H9 (cell line): Measurements from ENCODE around the gene SLC6A18. TPM values are rescaled to one million over a fixed set of nuclear protein-coding genes. Genes with fewer than 3 reads are reported as not detected.

ENCODE experiments used
- DNase-seq: peaks from one replicate; pipeline ENCODE4 v3.0.0-alpha.2; 2017
- H2AFZ ChIP-seq: one replicate; pipeline ENCODE4 v1.6.1; 2013; ENCODE audit warnings: mild to moderate bottlenecking, low read length, control low read depth, moderate library complexity
- H2AK5ac ChIP-seq: 2 replicates; pipeline ENCODE4 v1.6.1; 2013; ENCODE audit warnings: low read length, control low read depth, mixed read lengths; ENCODE audit not compliant: insufficient read length
- H2BK120ac ChIP-seq: one replicate; pipeline ENCODE4 v1.6.1; 2013; ENCODE audit warnings: low read depth, mild to moderate bottlenecking, low read length, control low read depth, inconsistent platforms; ENCODE audit not compliant: poor library complexity, severe bottlenecking
- H2BK12ac ChIP-seq: 2 replicates; pipeline ENCODE4 v1.6.1; 2013; ENCODE audit warnings: low read length, control low read depth, mixed read lengths, low read depth; ENCODE audit not compliant: insufficient read length
- H2BK15ac ChIP-seq: 2 replicates; pipeline ENCODE4 v1.6.1; 2013; ENCODE audit warnings: low read depth, low read length, control low read depth
- H2BK20ac ChIP-seq: one replicate; pipeline ENCODE4 v1.6.1; 2013; ENCODE audit warnings: low read depth, mild to moderate bottlenecking, low read length, control low read depth, inconsistent platforms; ENCODE audit not compliant: poor library complexity, severe bottlenecking
- H2BK5ac ChIP-seq: 2 replicates; pipeline ENCODE4 v1.6.1; 2013; ENCODE audit warnings: low read length, control low read depth, mixed read lengths; ENCODE audit not compliant: insufficient read length
- H3K14ac ChIP-seq: 2 replicates; pipeline ENCODE4 v1.6.1; 2013; ENCODE audit warnings: low read length, control low read depth; ENCODE audit not compliant: insufficient read depth
- H3K18ac ChIP-seq: 2 replicates; pipeline ENCODE4 v1.6.1; 2013; ENCODE audit warnings: low read depth, mild to moderate bottlenecking, mixed read lengths, low read length, control low read depth; ENCODE audit not compliant: insufficient read length
- H3K23ac ChIP-seq: 2 replicates; pipeline ENCODE4 v1.6.1; 2013; ENCODE audit warnings: low read length, control low read depth, mixed read lengths, low read depth; ENCODE audit not compliant: insufficient read length
- H3K23me2 ChIP-seq: 2 replicates; pipeline ENCODE4 v1.6.1; 2013; ENCODE audit warnings: low read depth, mild to moderate bottlenecking, mixed read lengths, low read length, control low read depth; ENCODE audit not compliant: insufficient read length, poor library complexity, severe bottlenecking
- H3K27ac ChIP-seq: 2 replicates; pipeline ENCODE4 v1.5.1; 2013; ENCODE audit warnings: low read length, control low read depth, mixed read lengths, low read depth; ENCODE audit not compliant: insufficient read length
- H3K27me3 ChIP-seq: 2 replicates; pipeline ENCODE4 v1.6.1; 2013; ENCODE audit warnings: low read length, control low read depth, inconsistent platforms; ENCODE audit not compliant: insufficient read depth
- H3K4ac ChIP-seq: 2 replicates; pipeline ENCODE4 v1.6.1; 2013; ENCODE audit warnings: low read depth, mild to moderate bottlenecking, control low read depth, inconsistent platforms, low read length, moderate library complexity
- H3K4me1 ChIP-seq: 2 replicates; pipeline ENCODE4 v1.6.1; 2013; ENCODE audit warnings: low read length, control low read depth, inconsistent platforms; ENCODE audit not compliant: insufficient read depth
- H3K4me2 ChIP-seq: 2 replicates; pipeline ENCODE4 v1.6.1; 2013; ENCODE audit warnings: low read length, control low read depth, mixed read lengths; ENCODE audit not compliant: insufficient read length, insufficient read depth
- H3K56ac ChIP-seq: 2 replicates; pipeline ENCODE4 v1.6.1; 2013; ENCODE audit warnings: low read depth, mild to moderate bottlenecking, mixed read lengths, low read length, control low read depth; ENCODE audit not compliant: insufficient read length
- H3K79me1 ChIP-seq: 2 replicates; pipeline ENCODE4 v1.6.1; 2013; ENCODE audit warnings: low read depth, mild to moderate bottlenecking, moderate library complexity, low read length, control low read depth, inconsistent platforms; ENCODE audit not compliant: insufficient read depth, poor library complexity, severe bottlenecking
- H3K79me2 ChIP-seq: 2 replicates; pipeline ENCODE4 v1.6.1; 2013; ENCODE audit warnings: low read length, control low read depth, inconsistent platforms; ENCODE audit not compliant: insufficient read depth
- H3K9ac ChIP-seq: 2 replicates; pipeline ENCODE4 v1.6.1; 2013; ENCODE audit warnings: low read length, control low read depth, mixed read lengths; ENCODE audit not compliant: insufficient read length; ENCODE audit errors: extremely low read depth
- H3K9me3 ChIP-seq: one replicate; pipeline ENCODE4 v1.6.1; 2013; ENCODE audit warnings: low read depth, low read length, inconsistent platforms; ENCODE audit not compliant: control insufficient read depth
- H3T11ph ChIP-seq: one replicate; pipeline ENCODE4 v1.6.1; 2013; ENCODE audit warnings: mild to moderate bottlenecking, low read length, control low read depth, inconsistent platforms
- H4K20me1 ChIP-seq: one replicate; pipeline ENCODE4 v1.6.1; 2013; ENCODE audit not compliant: control insufficient read depth, insufficient read length, insufficient read depth
- H4K5ac ChIP-seq: 2 replicates; pipeline ENCODE4 v1.6.1; 2013; ENCODE audit warnings: low read depth, mild to moderate bottlenecking, mixed read lengths, low read length, control low read depth; ENCODE audit not compliant: insufficient read length
- H4K8ac ChIP-seq: replicated peaks from 2 replicates; pipeline ENCODE4 v1.6.1; 2013; ENCODE audit warnings: low read length, control low read depth, mixed read lengths, low read depth; ENCODE audit not compliant: insufficient read length
- H4K91ac ChIP-seq: 2 replicates; pipeline ENCODE4 v1.6.1; 2013; ENCODE audit warnings: low read depth, mild to moderate bottlenecking, moderate library complexity, mixed read lengths, low read length, control low read depth; ENCODE audit not compliant: insufficient read length
- H3K27ac Mint-ChIP-seq, 3 experiments: 2 replicates in 2 of 3; 3 replicates in 1 of 3; pipeline ENCODE4 v1.8.0; 2020 to 2021; ENCODE audit warnings: mixed read lengths in 3 of 3, mild to moderate bottlenecking in 1 of 3, moderate library complexity in 1 of 3
- H3K27me3 Mint-ChIP-seq: 2 replicates; pipeline ENCODE4 v1.8.0; 2021; ENCODE audit warnings: low read depth, mild to moderate bottlenecking, moderate library complexity, mixed read lengths
- H3K36me3 Mint-ChIP-seq, 3 experiments: 2 replicates in 2 of 3; 3 replicates in 1 of 3; pipeline ENCODE4 v1.8.0; 2020 to 2021; ENCODE audit warnings: low read depth in 3 of 3, mixed read lengths in 3 of 3; ENCODE audit not compliant: insufficient read depth in 1 of 3
- H3K4me1 Mint-ChIP-seq, 2 experiments: 2 replicates each; pipeline ENCODE4 v1.8.0; 2020; ENCODE audit warnings: mixed read lengths in 2 of 2
- H3K4me3 Mint-ChIP-seq, 2 experiments: 2 replicates in 1 of 2; 3 replicates in 1 of 2; pipeline ENCODE4 v1.8.0; 2020 to 2021; ENCODE audit warnings: mild to moderate bottlenecking in 2 of 2, mixed read lengths in 2 of 2, moderate library complexity in 1 of 2
- H3K9me3 Mint-ChIP-seq, 2 experiments: 2 replicates in 1 of 2; 3 replicates in 1 of 2; pipeline ENCODE4 v1.8.0; 2020; ENCODE audit warnings: mild to moderate bottlenecking in 2 of 2, mixed read lengths in 2 of 2, moderate library complexity in 1 of 2
- WGBS: extraction: QIAGEN DNeasy Blood & Tissue Kit; methylation state at CpG from one replicate; pipeline ENCODE4 v1.1.7; 2013; ENCODE audit warnings: missing lambda C conversion rate, low lambda C conversion rate, mixed read lengths; ENCODE audit not compliant: insufficient read length; ENCODE audit errors: extremely low coverage; 5-methylcytosine and 5-hydroxymethylcytosine counted together
- total RNA-seq: library from RNA; stranded (reverse); gene quantifications from 2 replicates; pipeline ENCODE4 v1.2.1, GENCODE V29; 2021
- TF ChIP-seq, protein P1 (sequence below): fragments of 200-600 bp; sonication (generic); conservative IDR thresholded peaks from 3 replicates; pipeline ENCODE4 v1.8.0; 2021; ENCODE audit warnings: antibody characterized with exemption, mild to moderate bottlenecking

SLC6A18 gene
- total RNA-seq, 1 experiment from 2014 or later, result not detected

- TF ChIP-seq, protein P1, sequence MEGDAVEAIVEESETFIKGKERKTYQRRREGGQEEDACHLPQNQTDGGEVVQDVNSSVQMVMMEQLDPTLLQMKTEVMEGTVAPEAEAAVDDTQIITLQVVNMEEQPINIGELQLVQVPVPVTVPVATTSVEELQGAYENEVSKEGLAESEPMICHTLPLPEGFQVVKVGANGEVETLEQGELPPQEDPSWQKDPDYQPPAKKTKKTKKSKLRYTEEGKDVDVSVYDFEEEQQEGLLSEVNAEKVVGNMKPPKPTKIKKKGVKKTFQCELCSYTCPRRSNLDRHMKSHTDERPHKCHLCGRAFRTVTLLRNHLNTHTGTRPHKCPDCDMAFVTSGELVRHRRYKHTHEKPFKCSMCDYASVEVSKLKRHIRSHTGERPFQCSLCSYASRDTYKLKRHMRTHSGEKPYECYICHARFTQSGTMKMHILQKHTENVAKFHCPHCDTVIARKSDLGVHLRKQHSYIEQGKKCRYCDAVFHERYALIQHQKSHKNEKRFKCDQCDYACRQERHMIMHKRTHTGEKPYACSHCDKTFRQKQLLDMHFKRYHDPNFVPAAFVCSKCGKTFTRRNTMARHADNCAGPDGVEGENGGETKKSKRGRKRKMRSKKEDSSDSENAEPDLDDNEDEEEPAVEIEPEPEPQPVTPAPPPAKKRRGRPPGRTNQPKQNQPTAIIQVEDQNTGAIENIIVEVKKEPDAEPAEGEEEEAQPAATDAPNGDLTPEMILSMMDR, result no peak
- H4K91ac ChIP-seq, result no peak overlapping the region
- no peaks in the 10 kb centered on the region for H3K9me3 ChIP-seq
- no peak overlapping the region for H3K56ac ChIP-seq
- H2BK20ac ChIP-seq, result no peak overlapping the region
- H2BK120ac ChIP-seq, result no peak overlapping the region
- H3K27ac Mint-ChIP-seq, result no peak overlapping the region
- no peaks in the 10 kb centered on the region for H3K9me3 Mint-ChIP-seq
- no peak for DNase-seq
- no peak overlapping the region for H2BK15ac ChIP-seq
- H2BK12ac ChIP-seq, result no peak overlapping the region
- no CpG with 5 or more reads among the region's 7 CpGs for WGBS
- no peak overlapping the region for H3K18ac ChIP-seq
- no peak overlapping the region for H4K5ac ChIP-seq
- H3K27ac ChIP-seq, result no peak overlapping the region
- H3K27me3 Mint-ChIP-seq, result no peaks in the 10 kb centered on the region; the same call in 1 of the 2 replicates
- H3K4ac ChIP-seq, result no peak overlapping the region
- H3K4me2 ChIP-seq, result no peak overlapping the region
- H2BK5ac ChIP-seq, result no peak overlapping the region
- H3K4me3 Mint-ChIP-seq, result no peak overlapping the region
- H3K14ac ChIP-seq, result no peak overlapping the region
- H3K79me2 ChIP-seq, result no peaks in the 10 kb centered on the region
- H3K27me3 ChIP-seq, result no peaks in the 10 kb centered on the region
- no peaks in the 10 kb centered on the region for H3K4me1 ChIP-seq
- H4K20me1 ChIP-seq, result no peaks in the 10 kb centered on the region
- no peaks in the 10 kb centered on the region for H3K23me2 ChIP-seq
- peaks cover 5% of the 10 kb centered on the region in 2 experiments; a peak in 2 of 4 replicates for H3K4me1 Mint-ChIP-seq
- no peaks in the 10 kb centered on the region for H3K36me3 Mint-ChIP-seq
- no peak overlapping the region for H3T11ph ChIP-seq
- H2AFZ ChIP-seq, result no peak overlapping the region
- H3K9ac ChIP-seq, result no peak overlapping the region
- H3K79me1 ChIP-seq, result no peaks in the 10 kb centered on the region
- no peak overlapping the region for H2AK5ac ChIP-seq
- no peak overlapping the region for H3K23ac ChIP-seq
- no peak overlapping the region for H4K8ac ChIP-seq
Observed at GRCh38 chr5:1182360-1182632, 42.9 kb upstream of the SLC6A18 start.
